ENCODE results near the gene NOXA1.
"Not testable (repeated sequence)": the region's sequence is repeated elsewhere in the genome, so short reads cannot be mapped to it uniquely, and the experiment has no call there.

NOXA1 gene

GRCh38 chr9:137406876-137407589, 16.2 kb upstream of the NOXA1 start:
- peak; percentile 13 for DNase-seq

- no peak for DNase-seq
Observed at GRCh38 chr9:137407590-137408300, 15.4 kb upstream of the NOXA1 start.

GRCh38 chr9:137408651-137409405, 14.4 kb upstream of the NOXA1 start:
- no peak for DNase-seq

- no peak for DNase-seq
Observed at GRCh38 chr9:137409515-137409914, 13.7 kb upstream of the NOXA1 start.

- not testable (repeated sequence) for DNase-seq
Observed at GRCh38 chr9:137410236-137410890, 12.8 kb upstream of the NOXA1 start.

- no peak for DNase-seq
Observed at GRCh38 chr9:137410891-137411249, 12.3 kb upstream of the NOXA1 start.

GRCh38 chr9:137411260-137411644, 11.9 kb upstream of the NOXA1 start:
- no peak for DNase-seq

GRCh38 chr9:137411645-137412380, 11.4 kb upstream of the NOXA1 start:
- DNase-seq = peak; percentile 63

GRCh38 chr9:137412431-137412830, 10.8 kb upstream of the NOXA1 start:
- DNase-seq = no peak

- DNase-seq = no peak
Observed at GRCh38 chr9:137415451-137415850, 7.7 kb upstream of the NOXA1 start.

GRCh38 chr9:137416006-137416562, 7.1 kb upstream of the NOXA1 start:
- no peak for DNase-seq

GRCh38 chr9:137416563-137417151, 6.5 kb upstream of the NOXA1 start:
- DNase-seq = no peak

GRCh38 chr9:137417161-137418021, 5.8 kb upstream of the NOXA1 start:
- peak; percentile 33 for DNase-seq

GRCh38 chr9:137421838-137422603, 1.2 kb upstream of the NOXA1 start:
- DNase-seq = no peak

- no peak for DNase-seq
Observed at GRCh38 chr9:137423514-137424291, 510 bp downstream of the NOXA1 start.

GRCh38 chr9:137426018-137426681, 3.0 kb downstream of the NOXA1 start:
- DNase-seq = no peak

GRCh38 chr9:137427454-137428310, 4.5 kb downstream of the NOXA1 start:
- DNase-seq = no peak

- no peak for DNase-seq
Observed at GRCh38 chr9:137428311-137428630, 5.1 kb downstream of the NOXA1 start.
